ENCODE measurements around the gene HERC6.

Gene HERC6

DNA sequence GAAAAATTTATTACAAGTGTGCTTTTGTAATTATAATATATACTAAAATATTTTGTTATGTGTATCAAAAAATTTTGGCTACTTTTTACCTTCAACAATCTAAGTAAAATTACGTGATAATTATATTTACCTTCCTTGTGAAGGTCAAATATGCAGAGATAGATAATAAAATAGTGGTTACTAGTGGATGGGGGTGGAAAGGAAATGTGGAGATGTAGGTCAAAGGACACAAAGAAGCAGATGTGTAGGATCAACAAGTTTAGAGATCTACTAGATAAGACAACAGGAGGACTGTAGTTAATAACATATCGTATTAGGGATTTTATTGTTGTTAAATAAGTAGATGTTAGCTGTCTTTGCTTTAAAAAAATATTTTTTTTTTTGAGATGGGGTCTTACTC lies 99.6 kb downstream of the HERC6 start:
- no peak for DNase-seq
- TF ChIP-seq GATA1 (IDR thresholded peaks at IDR 0.05; ENCODE audit: low read depth, low read length) (no peak), POLR2A (IDR thresholded peaks at IDR 0.05; ENCODE audit: low read length) (no peak)

DNA sequence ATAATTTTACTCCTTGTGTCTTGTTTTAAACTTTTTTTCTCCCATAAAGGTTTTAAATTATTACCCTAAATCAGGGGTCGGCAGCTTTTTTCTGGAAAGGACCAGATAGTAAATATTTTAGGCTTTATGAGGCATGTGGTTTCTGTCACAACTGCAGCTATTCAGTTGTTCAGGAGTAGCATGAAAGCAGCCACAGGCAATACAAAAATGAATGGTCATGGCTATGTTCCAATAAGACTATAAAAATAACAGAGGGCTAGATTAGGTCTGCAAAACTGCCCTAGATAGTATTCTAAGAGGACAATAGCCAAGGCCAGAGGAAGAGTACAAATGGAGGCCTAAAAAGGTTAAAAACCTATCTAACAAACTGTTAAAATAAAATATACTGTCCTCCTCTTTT lies 102.9 kb downstream of the HERC6 start:
- no peak for TF ChIP-seq POLR2A (IDR thresholded peaks at IDR 0.05; ENCODE audit: low read length)
- no peak for TF ChIP-seq GATA1 (IDR thresholded peaks at IDR 0.05; ENCODE audit: low read depth, low read length)
- no peak for DNase-seq

DNA sequence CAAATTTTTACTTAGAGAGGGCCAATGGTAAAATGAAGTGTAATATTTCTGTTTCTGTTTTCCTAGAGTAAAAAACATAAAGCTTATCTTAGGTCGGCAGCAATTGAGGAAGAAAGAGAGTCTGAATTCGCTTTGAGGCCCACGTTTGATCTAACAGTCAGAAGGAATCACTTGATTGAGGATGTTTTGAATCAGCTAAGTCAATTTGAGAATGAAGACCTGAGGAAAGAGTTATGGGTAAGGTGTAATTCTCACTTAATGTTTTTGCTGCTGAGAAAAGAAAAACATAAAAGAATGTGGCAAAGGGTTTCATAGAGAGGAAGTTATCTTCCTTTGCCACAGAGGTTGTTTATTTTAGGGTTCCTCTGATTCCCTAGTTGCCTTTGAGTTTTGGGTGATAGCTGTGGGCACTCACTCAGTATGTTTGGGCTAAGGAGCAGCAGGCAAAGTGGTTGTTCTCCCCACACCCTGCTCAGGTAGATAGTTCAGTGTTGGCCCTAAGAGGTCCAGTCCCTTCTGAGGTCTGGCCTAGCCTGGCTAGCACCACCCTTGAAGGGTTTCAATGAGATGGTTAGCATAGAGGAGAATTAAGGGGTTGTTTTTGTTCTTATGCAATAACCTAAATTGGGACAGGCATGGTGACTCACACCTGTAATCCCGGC lies 110.6 kb downstream of the HERC6 start:
- no peak for TF ChIP-seq GATA1 (IDR thresholded peaks at IDR 0.05; ENCODE audit: low read depth, low read length)
- TF ChIP-seq POLR2A (IDR thresholded peaks at IDR 0.05; ENCODE audit: low read length) = no peak
- no peak for DNase-seq
